HG02678 (cell line): Measurements from ENCODE around the gene C1QTNF1.
"Not testable (repeated sequence)": the region's sequence is repeated elsewhere in the genome, so short reads cannot be mapped to it uniquely, and the experiment has no call there.

Experiments
- ATAC-seq: cut with Tn5 transposase; IDR thresholded peaks from one replicate; pipeline ENCODE4 v1.9.1; 2021; ENCODE audit warnings: mild to moderate bottlenecking, moderate library complexity; ENCODE audit not compliant: unreplicated experiment

Gene C1QTNF1

GRCh38 chr17:79005063-79005861, 18.7 kb upstream of the C1QTNF1 start:
- ATAC-seq, result no peak

GRCh38 chr17:79006046-79006445, 17.9 kb upstream of the C1QTNF1 start:
- no peak for ATAC-seq

- no peak for ATAC-seq
These were observed 17.0 kb upstream of the C1QTNF1 start for GRCh38 chr17:79006794-79007503.

- no peak for ATAC-seq
These were observed 16.2 kb upstream of the C1QTNF1 start for GRCh38 chr17:79007504-79008381.

GRCh38 chr17:79008666-79009387, 15.1 kb upstream of the C1QTNF1 start:
- no peak for ATAC-seq

- ATAC-seq, result peak; percentile 95
These were observed 14.3 kb upstream of the C1QTNF1 start, which contains the start of gene CANT1 for GRCh38 chr17:79009397-79010303. TSS of gene CANT1 (minus strand) at chr17:79009764. CDS start at chr17:78997622, 12,142 bp downstream.

- ATAC-seq, result no peak
These were observed 13.7 kb upstream of the C1QTNF1 start for GRCh38 chr17:79010304-79010646.

GRCh38 chr17:79011451-79012147, 12.4 kb upstream of the C1QTNF1 start:
- no peak for ATAC-seq

- no peak for ATAC-seq
These were observed 11.3 kb upstream of the C1QTNF1 start for GRCh38 chr17:79012563-79013134.

GRCh38 chr17:79014158-79014758, 9.7 kb upstream of the C1QTNF1 start:
- no peak for ATAC-seq

GRCh38 chr17:79017546-79018369, 6.2 kb upstream of the C1QTNF1 start:
- ATAC-seq, result no peak

GRCh38 chr17:79018370-79018695, 5.6 kb upstream of the C1QTNF1 start:
- no peak for ATAC-seq

GRCh38 chr17:79019261-79019631, 4.7 kb upstream of the C1QTNF1 start:
- ATAC-seq, result no peak

- ATAC-seq, result no peak
These were observed 4.1 kb upstream of the C1QTNF1 start for GRCh38 chr17:79019632-79020584.

GRCh38 chr17:79020631-79021301, 3.2 kb upstream of the C1QTNF1 start:
- ATAC-seq, result no peak

- ATAC-seq, result not testable (repeated sequence)
These were observed 2.0 kb upstream of the C1QTNF1 start for GRCh38 chr17:79021929-79022328.
